Transverse colon (tissue), 4 donors: ENCODE data around the gene IGSF9. TPM values are rescaled to one million over a fixed set of nuclear protein-coding genes. Genes with fewer than 3 reads are reported as not detected.

ENCODE experiments used
- DNase-seq: peaks from one replicate; pipeline ENCODE4 v3.0.0-alpha.2; 2019
- H3K27ac ChIP-seq, 4 donors: fragments of 200-600 bp; sonication (generic); 2 replicates each; pipeline ENCODE4 v1.5.1; 2016 to 2018; ENCODE audit warnings: inconsistent platforms in 4 of 4
- H3K27me3 ChIP-seq: fragments of 200-600 bp; sonication (generic); 2 replicates; pipeline ENCODE4 v1.5.1; 2017; ENCODE audit warnings: inconsistent platforms
- H3K36me3 ChIP-seq, 4 donors: fragments of 200-600 bp; sonication (generic); 2 replicates each; pipeline ENCODE4 v1.5.1; 2017 to 2019; ENCODE audit warnings: inconsistent platforms in 4 of 4
- H3K4me1 ChIP-seq, 4 donors: fragments of 200-600 bp; sonication (generic); 2 replicates each; pipeline ENCODE4 v1.5.1; 2017 to 2020; ENCODE audit warnings: inconsistent platforms in 4 of 4
- H3K4me3 ChIP-seq, 4 donors: fragments of 200-600 bp; sonication (generic); 1 replicate in 1 of 4; 2 replicates in 3 of 4; pipeline versions ENCODE4 v1.5.1 to v1.6.1; 2017 to 2019; ENCODE audit warnings: inconsistent platforms in 4 of 4
- H3K9me3 ChIP-seq, 2 donors: fragments of 200-600 bp; sonication (generic); 2 replicates each; pipeline ENCODE4 v1.5.1; 2017 to 2019; ENCODE audit warnings: inconsistent platforms in 2 of 2
- CTCF ChIP-seq, 5 experiments: fragments of 200-600 bp in 3 of 5; fragments of 450-650 bp in 2 of 5; sonication (generic) in 3 of 5; IDR thresholded peaks; 1 replicate in 2 of 5; 2 replicates in 3 of 5; pipeline ENCODE4 v1.5.1; 2016 to 2017; ENCODE audit warnings: antibody characterized with exemption in 5 of 5, inconsistent platforms in 3 of 5, mild to moderate bottlenecking in 2 of 5, moderate library complexity in 1 of 5
- EP300 ChIP-seq: sonication (generic); formaldehyde crosslinking; IDR thresholded peaks from one replicate; pipeline ENCODE4 v1.6.1; 2017; ENCODE audit warnings: antibody characterized with exemption, low read depth
- POLR2A ChIP-seq: fragments of 450-650 bp; IDR thresholded peaks from one replicate; pipeline ENCODE4 v1.6.1; 2016; ENCODE audit warnings: antibody characterized with exemption, mild to moderate bottlenecking, moderate library complexity
- POLR2AphosphoS5 ChIP-seq, 3 donors: sonication (generic); formaldehyde crosslinking; IDR thresholded peaks; one replicate each; pipeline ENCODE4 v1.6.1; 2016; ENCODE audit warnings: antibody characterized with exemption in 3 of 3
- WGBS, 2 donors: methylation state at CpG; one replicate each; pipeline ENCODE4 v1.1.5; 2018; ENCODE audit warnings: low coverage in 1 of 2; 5-methylcytosine and 5-hydroxymethylcytosine counted together
- in situ Hi-C, 4 donors: fragments of 200-750 bp; cut with MboI; loops; one replicate each; pipeline versions ENCODE4 v1.15.0 to v1.15.1; 2017; ENCODE audit warnings: low sequenced_read_pairs in 3 of 4, low pct_ligation_motif_present in 1 of 4, low pct_unique_long_range_greater_than_20kb in 1 of 4
- intact Hi-C: fragments of 100-400 bp; cut with DNase I; formaldehyde crosslinking; loops from one replicate; pipeline ENCODE4 v1.15.1; 2023; ENCODE audit warnings: low total_unique reads
- total RNA-seq, 4 donors: library from RNA; depleted of rRNA; stranded (reverse); fragments of >200 nt; gene quantifications; one replicate each; pipeline ENCODE4 v1.1.0, GENCODE V29; 2016

IGSF9 gene
- total RNA-seq, 4 donors from 2014 or later: 40.7 to 137 (median 81.3) TPM

- Histone ChIP-seq H3K27me3 (no peaks in the 10 kb centered on the region), H3K27ac (peak overlapping the region; percentile 91 to 98 (median 96)), H3K4me1 (peaks cover 16 to 41% (median 37%) of the 10 kb centered on the region in 4 donors), H3K36me3 (no peaks in the 10 kb centered on the region), H3K9me3 (no peaks in the 10 kb centered on the region), H3K4me3 (peak overlapping the region; percentile 68 to 91 (median 82))
- in situ Hi-C loops (no loop called here), intact Hi-C loops (no loop called here)
- WGBS, 2 donors: 11% methylated on average over 7 of the region's 7 CpGs; no CpG with 5 or more reads in 1 of the 2 donors
- no peak for TF ChIP-seq CTCF (IDR thresholded peaks at IDR 0.05)
- no peak for TF ChIP-seq POLR2A
- no peak for DNase-seq
Observed at GRCh38 chr1:159925719-159926078, 19.7 kb downstream of the IGSF9 start.

GRCh38 chr1:159924791-159925718 is 20.4 kb downstream of the IGSF9 start, which contains the start of gene TAGLN2:
Gene TAGLN2, minus strand, starts transcription at chr1:159925507. Its CDS starts 4,998 bp downstream, at chr1:159920509.
- peaks cover 16 to 42% (median 37%) of the 10 kb centered on the region in 4 donors for H3K4me1 ChIP-seq
- peak; percentile 95 for DNase-seq
- H3K27ac ChIP-seq: peak within 1 kb of the TSS; percentile 91 to 98 (median 96)
- H3K36me3 ChIP-seq: peaks cover 0 to 4% (median 2%) of the 10 kb centered on the region in 4 donors
- WGBS, 2 donors: 0% methylated on average over 2 to 39 of the region's 58 CpGs
- intact Hi-C loops: no loop called here
- H3K9me3 ChIP-seq: no peaks in the 10 kb centered on the region
- H3K4me3 ChIP-seq: peak within 1 kb of the TSS; percentile 68 to 91 (median 82)
- H3K27me3 ChIP-seq: no peaks in the 10 kb centered on the region
- in situ Hi-C loops: no loop called here
- TF ChIP-seq CTCF (IDR thresholded peaks at IDR 0.05) (no peak), POLR2A (peak; percentile 98), POLR2AphosphoS5 (IDR thresholded peaks at IDR 0.05) (peak; percentile 97 to 99 (median 98)), EP300 (no peak)

- in situ Hi-C loops (no loop called here), intact Hi-C loops (no loop called here)
- WGBS, 2 donors: 2 to 18% methylated on average over 3 to 27 of the region's 31 CpGs
- Histone ChIP-seq H3K4me1 (peaks cover 16 to 49% (median 41%) of the 10 kb centered on the region in 4 donors), H3K36me3 (peaks cover 0 to 13% (median 8%) of the 10 kb centered on the region in 4 donors), H3K9me3 (no peaks in the 10 kb centered on the region), H3K27ac (peak overlapping the region; percentile 91 to 98 (median 96)), H3K4me3 (peak overlapping the region; percentile 68 to 91 (median 82)), H3K27me3 (no peaks in the 10 kb centered on the region)
- peak; percentile 90 for DNase-seq
- TF ChIP-seq CTCF (IDR thresholded peaks at IDR 0.05): no peak
- peak; percentile 70 for TF ChIP-seq EP300
- TF ChIP-seq POLR2AphosphoS5 (IDR thresholded peaks at IDR 0.05): peak; percentile 75 to 81 (median 81)
- no peak for TF ChIP-seq POLR2A
Observed at GRCh38 chr1:159924025-159924790, 21.2 kb downstream of the IGSF9 start.
